CD14-positive monocyte (primary cell): Measurements from ENCODE around the gene SIPA1L3. TPM values are rescaled to one million over a fixed set of nuclear protein-coding genes. Genes with fewer than 3 reads are reported as not detected.
A peak's percentile ranks its signal among the peaks of the same experiment; 100 is the strongest.

Experiments
- DNase-seq, 3 donors: peaks; one replicate each; pipeline ENCODE4 v3.0.0-alpha.2; 2011 to 2022
- H2AFZ ChIP-seq: 2 replicates; pipeline ENCODE4 v1.6.0; 2012; ENCODE audit warnings: mild to moderate bottlenecking, low read depth, low read length, inconsistent platforms; ENCODE audit not compliant: insufficient read depth, poor library complexity, severe bottlenecking
- H3K27ac ChIP-seq, 2 donors: 1 replicate in 1 of 2; 2 replicates in 1 of 2; pipeline ENCODE4 v1.5.1; 2012 to 2013; ENCODE audit warnings: low read length in 2 of 2, control low read depth in 1 of 2, inconsistent platforms in 1 of 2, low read depth in 1 of 2, mild to moderate bottlenecking in 1 of 2
- H3K27me3 ChIP-seq, 2 donors: one replicate each; pipeline versions ENCODE4 v1.6.0 to v1.6.1; 2011 to 2013; ENCODE audit warnings: low read length in 2 of 2; ENCODE audit not compliant: control insufficient read depth in 2 of 2, insufficient read depth in 2 of 2
- H3K36me3 ChIP-seq, 2 donors: replicated peaks in 1 of 2; 1 replicate in 1 of 2; 2 replicates in 1 of 2; pipeline versions ENCODE4 v1.5.1 to v1.6.1; 2012 to 2013; ENCODE audit warnings: low read length in 2 of 2, control low read depth in 1 of 2, inconsistent platforms in 1 of 2, mild to moderate bottlenecking in 1 of 2; ENCODE audit not compliant: insufficient read depth in 2 of 2, control insufficient read depth in 1 of 2
- H3K4me1 ChIP-seq, 2 donors: 1 replicate in 1 of 2; 2 replicates in 1 of 2; pipeline versions ENCODE4 v1.5.1 to v1.6.1; 2012 to 2013; ENCODE audit warnings: low read length in 2 of 2, control low read depth in 1 of 2, inconsistent platforms in 1 of 2, mild to moderate bottlenecking in 1 of 2, moderate library complexity in 1 of 2; ENCODE audit not compliant: insufficient read depth in 2 of 2, control insufficient read depth in 1 of 2
- H3K4me2 ChIP-seq: replicated peaks from 2 replicates; pipeline ENCODE3; 2012; ENCODE audit warnings: low read length, moderate library complexity, mild to moderate bottlenecking; ENCODE audit not compliant: poor library complexity, severe bottlenecking; ENCODE audit errors: extremely low read depth
- H3K4me3 ChIP-seq, 3 experiments: fragments of 200-600 bp in 1 of 3; sonication (generic) in 1 of 3; replicated peaks in 1 of 3; 1 replicate in 2 of 3; 2 replicates in 1 of 3; pipeline ENCODE4 v1.5.1; 2011 to 2013; ENCODE audit warnings: low read length in 3 of 3, mild to moderate bottlenecking in 3 of 3, control low read depth in 2 of 3, low read depth in 2 of 3, inconsistent platforms in 1 of 3, moderate library complexity in 1 of 3
- H3K79me2 ChIP-seq: 2 replicates; pipeline ENCODE4 v1.6.0; 2012; ENCODE audit warnings: mild to moderate bottlenecking, control low read depth, inconsistent platforms, low read length, moderate library complexity; ENCODE audit not compliant: insufficient read depth
- H3K9ac ChIP-seq: 2 replicates; pipeline ENCODE4 v1.6.0; 2017; ENCODE audit warnings: low read length, mild to moderate bottlenecking; ENCODE audit not compliant: insufficient read depth, poor library complexity, severe bottlenecking
- H3K9me3 ChIP-seq, 2 donors: replicated peaks in 1 of 2; 1 replicate in 1 of 2; 2 replicates in 1 of 2; pipeline versions ENCODE4 v1.5.1 to v1.6.1; 2012 to 2013; ENCODE audit warnings: low read length in 2 of 2, control low read depth in 1 of 2; ENCODE audit not compliant: control insufficient read depth in 1 of 2, insufficient read depth in 1 of 2
- H4K20me1 ChIP-seq: 2 replicates; pipeline ENCODE4 v1.6.0; 2012; ENCODE audit warnings: mild to moderate bottlenecking, low read length, control low read depth, moderate library complexity; ENCODE audit not compliant: insufficient read depth
- H3K27ac Mint-ChIP-seq, 7 donors: one replicate each; pipeline ENCODE4 v1.8.0; 2020; ENCODE audit warnings: mild to moderate bottlenecking in 7 of 7, mixed read lengths in 7 of 7, moderate library complexity in 6 of 7, inconsistent platforms in 2 of 7
- H3K27me3 Mint-ChIP-seq, 3 donors: one replicate each; pipeline ENCODE4 v1.8.0; 2021 to 2022; ENCODE audit warnings: low read depth in 3 of 3, mild to moderate bottlenecking in 3 of 3, mixed read lengths in 3 of 3, moderate library complexity in 3 of 3, inconsistent platforms in 1 of 3
- H3K36me3 Mint-ChIP-seq, 2 donors: one replicate each; pipeline ENCODE4 v1.8.0; 2020; ENCODE audit warnings: mixed read lengths in 2 of 2, inconsistent platforms in 1 of 2, mild to moderate bottlenecking in 1 of 2
- H3K4me1 Mint-ChIP-seq: one replicate; pipeline ENCODE4 v1.8.0; 2020; ENCODE audit warnings: mild to moderate bottlenecking, mixed read lengths
- H3K4me3 Mint-ChIP-seq, 2 donors: one replicate each; pipeline ENCODE4 v1.8.0; 2020; ENCODE audit warnings: mild to moderate bottlenecking in 2 of 2, mixed read lengths in 2 of 2, moderate library complexity in 1 of 2
- H3K9me3 Mint-ChIP-seq, 7 donors: one replicate each; pipeline ENCODE4 v1.8.0; 2020 to 2022; ENCODE audit warnings: mixed read lengths in 7 of 7, mild to moderate bottlenecking in 6 of 7, moderate library complexity in 6 of 7, inconsistent platforms in 2 of 7
- CTCF ChIP-seq: fragments of 200-600 bp; IDR thresholded peaks from one replicate; pipeline ENCODE4 v1.8.0; 2022; ENCODE audit warnings: antibody characterized with exemption, mild to moderate bottlenecking
- WGBS: methylation state at CpG from one replicate; pipeline ENCODE4 v1.1.5; 2013; ENCODE audit warnings: missing lambda C conversion rate; ENCODE audit not compliant: insufficient coverage; 5-methylcytosine and 5-hydroxymethylcytosine counted together
- intact Hi-C, 2 donors: fragments of 100-400 bp; cut with micrococcal nuclease; formaldehyde crosslinking; loops; one replicate each; pipeline versions ENCODE4 v1.15.0 to v1.15.1; 2023
- polyA plus RNA-seq, 3 donors: library from polyadenylated mRNA; depleted of rRNA in 1 of 3; unstranded in 2 of 3; stranded (reverse) in 1 of 3; fragments of 300-500 nt in 2 of 3; fragments of >200 nt in 1 of 3; fragmentation: Illumina TruSeq in 2 of 3; gene quantifications; 1 replicate in 2 of 3; 2 replicates in 1 of 3; pipeline ENCODE4 v1.2.3, GENCODE V29; 2012 to 2021

The SIPA1L3 gene
- polyA plus RNA-seq, 3 donors: 0.55 to 4.5 (median 0.99) TPM

GRCh38 chr19:37905946-37906868, 801 bp upstream of the SIPA1L3 start, which contains the start of gene WDR87:
Gene WDR87 (minus strand): TSS chr19:37906594. CDS start chr19:37898239, 8,355 bp downstream.
- peaks cover 0 to 2% (median 0%) of the 10 kb centered on the region in 7 donors for H3K9me3 Mint-ChIP-seq
- H3K36me3 ChIP-seq: no peaks in the 10 kb centered on the region
- TF ChIP-seq CTCF: no peak
- H3K36me3 Mint-ChIP-seq: peaks cover 0 to 3% of the 10 kb centered on the region in 2 donors
- peak within 1 kb of the TSS; percentile 94 for H3K4me2 ChIP-seq
- peak within 1 kb of the TSS; percentile 79 to 98 (median 95) for H3K4me3 ChIP-seq
- peaks cover 0 to 5% (median 5%) of the 10 kb centered on the region in 3 donors for H3K27me3 Mint-ChIP-seq
- peak within 1 kb of the TSS; percentile 81 for H3K9ac ChIP-seq
- WGBS: 2% methylated on average over 30 of the region's 63 CpGs
- DNase-seq: peak in 1 of 3 donors; percentile 15
- H4K20me1 ChIP-seq: peaks cover 14% of the 10 kb centered on the region
- peaks cover 20% of the 10 kb centered on the region for H3K79me2 ChIP-seq
- H2AFZ ChIP-seq: peak within 1 kb of the TSS; percentile 95
- peak within 1 kb of the TSS in 1 of 2 donors; percentile 71 for H3K27ac ChIP-seq
- H3K9me3 ChIP-seq: no peaks in the 10 kb centered on the region
- H3K27ac Mint-ChIP-seq: peak within 1 kb of the TSS; percentile 57 to 81 (median 70)
- no peaks in the 10 kb centered on the region for H3K27me3 ChIP-seq
- H3K4me1 ChIP-seq: peaks cover 15 to 21% of the 10 kb centered on the region in 2 donors
- peaks cover 33% of the 10 kb centered on the region for H3K4me1 Mint-ChIP-seq
- peak within 1 kb of the TSS; percentile 94 to 95 for H3K4me3 Mint-ChIP-seq
- intact Hi-C loops: loop anchor here (5.0 to 10.0 kb wide), 3 partner anchors 139 to 431 kb away; partner anchors contain the start of genes KCNK6 (in 2 of the 2), YIF1B (in 2 of the 2) and CATSPERG (in 1 of the 2)

- no peaks in the 10 kb centered on the region for H3K36me3 ChIP-seq
- H3K4me1 ChIP-seq: peaks cover 15 to 21% of the 10 kb centered on the region in 2 donors
- peak overlapping the region in 1 of 7 donors; percentile 13 for H3K27ac Mint-ChIP-seq
- peak in 1 of 3 donors; percentile 11 for DNase-seq
- intact Hi-C loops: loop anchor here (5.0 to 10.0 kb wide), 3 partner anchors 137 to 429 kb away; partner anchors contain the start of genes KCNK6 (in 2 of the 2), YIF1B (in 2 of the 2) and CATSPERG (in 1 of the 2)
- H3K9me3 Mint-ChIP-seq: peaks cover 0 to 7% (median 2%) of the 10 kb centered on the region in 7 donors
- peaks cover 0 to 3% of the 10 kb centered on the region in 2 donors for H3K36me3 Mint-ChIP-seq
- H3K27me3 Mint-ChIP-seq: peaks cover 0 to 5% (median 3%) of the 10 kb centered on the region in 3 donors
- peaks cover 14% of the 10 kb centered on the region for H4K20me1 ChIP-seq
- peak overlapping the region; percentile 95 for H2AFZ ChIP-seq
- peak overlapping the region; percentile 79 to 98 (median 95) for H3K4me3 ChIP-seq
- peaks cover 23% of the 10 kb centered on the region for H3K79me2 ChIP-seq
- peak overlapping the region; percentile 94 for H3K4me2 ChIP-seq
- peaks cover 34% of the 10 kb centered on the region for H3K4me1 Mint-ChIP-seq
- TF ChIP-seq CTCF: no peak
- 23% methylated on average over 8 of the region's 13 CpGs for WGBS
- H3K4me3 Mint-ChIP-seq: peak overlapping the region; percentile 94 to 95
- no peaks in the 10 kb centered on the region for H3K9me3 ChIP-seq
- H3K27ac ChIP-seq: peak overlapping the region in 1 of 2 donors; percentile 71
- H3K27me3 ChIP-seq: no peaks in the 10 kb centered on the region
- H3K9ac ChIP-seq: peak overlapping the region; percentile 81
Observed at GRCh38 chr19:37907735-37908455, 887 bp downstream of the SIPA1L3 start.
